Astrocyte of the spinal cord (primary cell): ENCODE measurements around the gene RABGEF1.
"Not testable (repeated sequence)": the region's sequence is repeated elsewhere in the genome, so short reads cannot be mapped to it uniquely, and the experiment has no call there.

Experiments
- DNase-seq: peaks from one replicate; pipeline ENCODE4 v3.0.0; 2011; ENCODE audit warnings: low read depth, low spot score
- H3K4me3 ChIP-seq: 2 replicates; pipeline ENCODE4 v1.5.1; 2011; ENCODE audit warnings: low read depth, mild to moderate bottlenecking, low read length, moderate library complexity
- CTCF ChIP-seq: IDR thresholded peaks from 2 replicates; pipeline ENCODE4 v1.5.1; 2012; ENCODE audit warnings: low read depth, mild to moderate bottlenecking, low read length, inconsistent platforms
- in situ Hi-C: cut with HindIII; loops from 2 replicates; pipeline ENCODE4 v1.10.0; 2017; ENCODE audit warnings: low sequenced_read_pairs

RABGEF1 gene

GRCh38 chr7:66790725-66791124 lies 50.2 kb downstream of the RABGEF1 start:
- in situ Hi-C loops: no loop called here
- no peak for DNase-seq
- TF ChIP-seq CTCF: no peak
- no peak overlapping the region for H3K4me3 ChIP-seq

GRCh38 chr7:66800591-66800990 lies 60.1 kb downstream of the RABGEF1 start:
- in situ Hi-C loops: no loop called here
- no peak for TF ChIP-seq CTCF
- no peak overlapping the region for H3K4me3 ChIP-seq
- no peak for DNase-seq

GRCh38 chr7:66804001-66804400 lies 63.5 kb downstream of the RABGEF1 start:
- in situ Hi-C loops: no loop called here
- DNase-seq: peak; percentile 13
- no peak for TF ChIP-seq CTCF

GRCh38 chr7:66807736-66808135 lies 67.2 kb downstream of the RABGEF1 start:
- in situ Hi-C loops: no loop called here
- no peak overlapping the region for H3K4me3 ChIP-seq
- DNase-seq: no peak
- TF ChIP-seq CTCF: no peak

More at GRCh38 chr7:66804001-66804400, 63.5 kb downstream of the RABGEF1 start:
- H3K4me3 ChIP-seq: no peak overlapping the region

GRCh38 chr7:66810716-66811115 lies 70.2 kb downstream of the RABGEF1 start:
- DNase-seq: no peak
- TF ChIP-seq CTCF: no peak
- H3K4me3 ChIP-seq: no peak overlapping the region
- in situ Hi-C loops: no loop called here

- H3K4me3 ChIP-seq, in situ Hi-C loops, DNase-seq: not testable (repeated sequence)
Measured at GRCh38 chr7:66815186-66815875, 74.8 kb downstream of the RABGEF1 start.

- TF ChIP-seq CTCF: no peak
- in situ Hi-C loops: no loop called here
- H3K4me3 ChIP-seq: no peak overlapping the region
- no peak for DNase-seq
Measured at GRCh38 chr7:66815951-66816350, 75.4 kb downstream of the RABGEF1 start.

- in situ Hi-C loops, H3K4me3 ChIP-seq: not testable (repeated sequence)
Measured at GRCh38 chr7:66816658-66817057, 76.1 kb downstream of the RABGEF1 start.

GRCh38 chr7:66817208-66817795 lies 76.8 kb downstream of the RABGEF1 start:
- H3K4me3 ChIP-seq, DNase-seq, in situ Hi-C loops: not testable (repeated sequence)

More at GRCh38 chr7:66816658-66817057, 76.1 kb downstream of the RABGEF1 start:
- DNase-seq: not testable (repeated sequence)

- DNase-seq, H3K4me3 ChIP-seq, in situ Hi-C loops: not testable (repeated sequence)
Measured at GRCh38 chr7:66817956-66818355, 77.4 kb downstream of the RABGEF1 start.
